Measurements from ENCODE around the gene ENKUR.

DNA sequence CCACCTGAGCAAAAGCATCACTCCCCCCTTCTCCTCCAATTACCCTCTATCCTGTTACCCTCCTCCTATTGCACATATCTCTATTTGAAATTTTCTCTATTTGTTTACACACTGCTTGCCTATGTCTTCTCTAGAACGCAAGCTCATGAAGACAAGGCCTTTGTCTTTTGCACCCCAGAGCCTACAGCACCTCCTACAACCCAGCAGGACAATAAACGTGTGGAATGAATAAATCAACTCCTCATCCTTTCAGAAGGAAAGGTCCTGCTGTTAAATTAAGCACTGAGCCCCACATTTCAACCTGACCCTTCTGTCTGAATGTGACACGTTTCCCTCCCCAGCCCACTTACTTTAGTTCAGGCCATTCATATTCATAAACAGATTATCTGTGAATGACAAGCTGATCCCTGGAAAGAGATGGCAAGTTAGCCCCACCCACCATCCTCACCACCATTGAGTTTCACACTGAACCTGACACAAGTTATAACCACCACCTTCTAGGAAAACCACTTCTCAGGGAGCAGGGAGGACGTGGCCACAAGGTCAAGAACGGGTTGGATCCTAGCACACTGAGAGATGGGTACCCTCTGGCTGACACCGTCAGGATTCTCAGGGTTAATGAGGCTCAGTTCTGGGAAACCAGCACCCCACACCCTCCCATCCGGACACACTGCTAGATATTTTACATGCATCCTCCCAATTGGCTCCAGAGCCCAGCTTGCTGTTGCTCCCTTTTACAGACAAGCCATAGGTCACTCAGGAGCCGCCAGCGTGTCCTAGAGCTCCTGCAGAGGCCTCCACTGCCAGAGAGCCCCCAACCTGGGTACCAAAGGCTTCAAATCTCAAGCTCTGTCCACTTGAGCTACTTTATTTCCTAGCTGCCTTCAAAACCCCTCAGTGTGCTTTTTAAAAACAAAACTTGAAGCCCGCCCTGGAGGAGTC lies 64.5 kb downstream of the ENKUR start:
- TF ChIP-seq POLR2A (IDR thresholded peaks at IDR 0.05; ENCODE audit: low read length), result no peak
- no peak for TF ChIP-seq GATA1 (IDR thresholded peaks at IDR 0.05; ENCODE audit: low read depth, low read length)
